CD4-positive, alpha-beta T cell (primary cell): ENCODE results near the gene ADAMTSL2. TPM values are rescaled to one million over a fixed set of nuclear protein-coding genes. Genes with fewer than 3 reads are reported as not detected.

Experiments
- ATAC-seq: fragments of 200-7000 bp; cut with Tn5 transposase; one replicate; pipeline ENCODE4 v1.10.0; 2022; ENCODE audit warnings: mild to moderate bottlenecking; ENCODE audit not compliant: poor library complexity
- CTCF ChIA-PET: fragments of 350-600 bp; sonication (Branson Sonifier 250); formaldehyde crosslinking; loops from one replicate; lab custom pipeline; 2021; ENCODE audit warnings: antibody characterized with exemption, inconsistent platforms; lab: Charles Lee
- POLR2A ChIA-PET: fragments of 350-600 bp; sonication (Branson Sonifier 250); formaldehyde crosslinking; loops from one replicate; lab custom pipeline; 2021; ENCODE audit warnings: antibody characterized with exemption, inconsistent platforms; lab: Charles Lee
- DNase-seq, 14 experiments: peaks; one replicate each; pipeline ENCODE4 v3.0.0-alpha.2; 2013 to 2020; ENCODE audit warnings: mixed read lengths in 2 of 14
- H3K27ac ChIP-seq, 2 donors: one replicate each; pipeline versions ENCODE4 v1.5.1 to v1.7.0; 2013; ENCODE audit warnings: low read length in 2 of 2, low read depth in 1 of 2, mild to moderate bottlenecking in 1 of 2
- H3K27me3 ChIP-seq, 2 experiments: 1 replicate in 1 of 2; 2 replicates in 1 of 2; pipeline versions ENCODE4 v1.6.1 to v1.7.0; 2013; ENCODE audit warnings: low read length in 2 of 2, control low read depth in 1 of 2, mild to moderate bottlenecking in 1 of 2, moderate library complexity in 1 of 2; ENCODE audit not compliant: insufficient read depth in 2 of 2, control insufficient read depth in 1 of 2
- H3K36me3 ChIP-seq: one replicate; pipeline ENCODE4 v1.6.1; 2013; ENCODE audit warnings: low read length, control low read depth; ENCODE audit not compliant: insufficient read depth
- H3K4me1 ChIP-seq: one replicate; pipeline ENCODE4 v1.6.1; 2013; ENCODE audit warnings: low read length, control low read depth; ENCODE audit not compliant: insufficient read depth
- H3K4me3 ChIP-seq: one replicate; pipeline ENCODE4 v1.5.1; 2013; ENCODE audit warnings: mild to moderate bottlenecking, low read length, moderate library complexity
- H3K9me3 ChIP-seq, 2 experiments: 1 replicate in 1 of 2; 2 replicates in 1 of 2; pipeline versions ENCODE4 v1.6.1 to v1.7.0; 2013; ENCODE audit warnings: low read length in 2 of 2, mild to moderate bottlenecking in 2 of 2, control low read depth in 1 of 2, moderate library complexity in 1 of 2; ENCODE audit not compliant: control insufficient read depth in 1 of 2, insufficient read depth in 1 of 2
- H3K27ac Mint-ChIP-seq: one replicate; pipeline ENCODE4 v1.8.0; 2020; ENCODE audit warnings: mixed read lengths
- H3K27me3 Mint-ChIP-seq: one replicate; pipeline ENCODE4 v1.8.0; 2021; ENCODE audit warnings: mixed read lengths
- H3K36me3 Mint-ChIP-seq: one replicate; pipeline ENCODE4 v1.8.0; 2021; ENCODE audit warnings: low read depth, mixed read lengths
- H3K4me1 Mint-ChIP-seq: one replicate; pipeline ENCODE4 v1.8.0; 2021; ENCODE audit warnings: low read depth, mixed read lengths
- H3K4me3 Mint-ChIP-seq: one replicate; pipeline ENCODE4 v1.8.0; 2020; ENCODE audit warnings: mild to moderate bottlenecking, mixed read lengths
- H3K9me3 Mint-ChIP-seq: one replicate; pipeline ENCODE4 v1.8.0; 2020; ENCODE audit warnings: mixed read lengths
- intact Hi-C, 2 experiments: fragments of 100-400 bp; cut with DNase I in 1 of 2; cut with micrococcal nuclease in 1 of 2; formaldehyde crosslinking; loops; one replicate each; pipeline versions ENCODE4 v1.15.1 to v1.9.0; 2023 to 2025; cut with DNase I, micrococcal nuclease
- total RNA-seq, 174 experiments: library from RNA in 2 of 174; stranded (reverse) in 2 of 174; gene quantifications; one replicate each; pipeline ENCODE4 v1.2.3 and lab custom pipeline; 2021 to 2026
- TF ChIP-seq, protein P1 (sequence below): fragments of 200-600 bp; IDR thresholded peaks from one replicate; pipeline ENCODE4 v1.8.0; 2022; ENCODE audit warnings: antibody characterized with exemption, mild to moderate bottlenecking

The ADAMTSL2 gene
- total RNA-seq, 2 experiments from 2014 or later, result 1.2 to 1.3 TPM

DNA sequence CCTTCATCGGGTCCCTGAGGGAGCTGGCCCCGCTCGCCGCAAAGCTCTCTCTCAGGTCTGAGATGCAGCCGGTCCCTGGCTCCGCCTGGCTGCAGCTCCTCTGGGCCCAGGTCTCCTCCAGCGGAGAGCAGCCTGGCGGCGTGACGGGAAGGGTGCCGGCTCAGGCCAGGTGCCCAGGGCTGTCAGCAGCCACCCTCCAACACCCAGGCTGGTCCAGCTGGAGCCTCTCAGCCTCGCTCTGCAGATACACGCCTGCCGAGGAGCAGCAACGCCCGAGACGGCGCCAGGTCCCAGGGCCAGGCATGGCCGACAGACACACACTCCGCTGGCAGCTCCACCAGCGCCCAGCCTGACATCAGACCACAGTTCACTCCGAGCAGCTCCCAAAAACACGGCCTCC, 49.1 kb downstream of the ADAMTSL2 start:
- H3K4me3 Mint-ChIP-seq, result no peak overlapping the region
- ChIA-PET CTCF (no interaction called here), POLR2A (no interaction called here)
- no peak for DNase-seq
- H3K27ac Mint-ChIP-seq, result no peak overlapping the region
- Histone ChIP-seq H3K9me3 (peaks cover 0 to 26% of the 10 kb centered on the region in 2 experiments), H3K27me3 (peaks cover 39 to 56% of the 10 kb centered on the region in 2 experiments), H3K4me3 (no peak overlapping the region), H3K27ac (no peak overlapping the region), H3K36me3 (no peaks in the 10 kb centered on the region), H3K4me1 (peaks cover 15% of the 10 kb centered on the region)
- H3K36me3 Mint-ChIP-seq, result no peaks in the 10 kb centered on the region
- H3K9me3 Mint-ChIP-seq, result no peaks in the 10 kb centered on the region
- no peaks in the 10 kb centered on the region for H3K4me1 Mint-ChIP-seq
- no peak for ATAC-seq
- TF ChIP-seq, protein P1, sequence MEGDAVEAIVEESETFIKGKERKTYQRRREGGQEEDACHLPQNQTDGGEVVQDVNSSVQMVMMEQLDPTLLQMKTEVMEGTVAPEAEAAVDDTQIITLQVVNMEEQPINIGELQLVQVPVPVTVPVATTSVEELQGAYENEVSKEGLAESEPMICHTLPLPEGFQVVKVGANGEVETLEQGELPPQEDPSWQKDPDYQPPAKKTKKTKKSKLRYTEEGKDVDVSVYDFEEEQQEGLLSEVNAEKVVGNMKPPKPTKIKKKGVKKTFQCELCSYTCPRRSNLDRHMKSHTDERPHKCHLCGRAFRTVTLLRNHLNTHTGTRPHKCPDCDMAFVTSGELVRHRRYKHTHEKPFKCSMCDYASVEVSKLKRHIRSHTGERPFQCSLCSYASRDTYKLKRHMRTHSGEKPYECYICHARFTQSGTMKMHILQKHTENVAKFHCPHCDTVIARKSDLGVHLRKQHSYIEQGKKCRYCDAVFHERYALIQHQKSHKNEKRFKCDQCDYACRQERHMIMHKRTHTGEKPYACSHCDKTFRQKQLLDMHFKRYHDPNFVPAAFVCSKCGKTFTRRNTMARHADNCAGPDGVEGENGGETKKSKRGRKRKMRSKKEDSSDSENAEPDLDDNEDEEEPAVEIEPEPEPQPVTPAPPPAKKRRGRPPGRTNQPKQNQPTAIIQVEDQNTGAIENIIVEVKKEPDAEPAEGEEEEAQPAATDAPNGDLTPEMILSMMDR, result no peak
- peaks cover 57% of the 10 kb centered on the region for H3K27me3 Mint-ChIP-seq
- intact Hi-C loops, result no loop called here

GRCh38 chr9:133584167-133584558, 49.7 kb downstream of the ADAMTSL2 start:
- peaks cover 57% of the 10 kb centered on the region for H3K27me3 Mint-ChIP-seq
- no peaks in the 10 kb centered on the region for H3K9me3 Mint-ChIP-seq
- H3K36me3 Mint-ChIP-seq, result no peaks in the 10 kb centered on the region
- intact Hi-C loops, result no loop called here
- Histone ChIP-seq H3K27me3 (peaks cover 39 to 52% of the 10 kb centered on the region in 2 experiments), H3K9me3 (peaks cover 0 to 26% of the 10 kb centered on the region in 2 experiments), H3K4me1 (peaks cover 15% of the 10 kb centered on the region), H3K4me3 (no peak overlapping the region), H3K36me3 (no peaks in the 10 kb centered on the region), H3K27ac (no peak overlapping the region)
- ATAC-seq, result no peak
- no peak for DNase-seq
- H3K27ac Mint-ChIP-seq, result no peak overlapping the region
- TF ChIP-seq, protein P1, result no peak
- H3K4me3 Mint-ChIP-seq, result no peak overlapping the region
- CTCF ChIA-PET, result no interaction called here
- POLR2A ChIA-PET, result no interaction called here
- H3K4me1 Mint-ChIP-seq, result no peaks in the 10 kb centered on the region

- Mint-ChIP-seq H3K27ac (no peak overlapping the region), H3K36me3 (no peaks in the 10 kb centered on the region), H3K9me3 (no peaks in the 10 kb centered on the region), H3K4me1 (no peaks in the 10 kb centered on the region), H3K27me3 (peaks cover 54% of the 10 kb centered on the region), H3K4me3 (no peak overlapping the region)
- no peaks in the 10 kb centered on the region for H3K36me3 ChIP-seq
- DNase-seq (no peak), ATAC-seq (peak; percentile 32)
- H3K4me3 ChIP-seq, result no peak overlapping the region
- no peak overlapping the region for H3K27ac ChIP-seq
- intact Hi-C loops, result no loop called here
- TF ChIP-seq, protein P1, result no peak
- peaks cover 15% of the 10 kb centered on the region for H3K4me1 ChIP-seq
- CTCF ChIA-PET, result no interaction called here
- H3K27me3 ChIP-seq, result peaks cover 34 to 48% of the 10 kb centered on the region in 2 experiments
- POLR2A ChIA-PET, result no interaction called here
- H3K9me3 ChIP-seq, result peaks cover 0 to 30% of the 10 kb centered on the region in 2 experiments
Observed at GRCh38 chr9:133584559-133585476, 50.3 kb downstream of the ADAMTSL2 start.
